GM12891 (cell line): Measurements from ENCODE around the gene CELF3.

Source experiments
- PAX5 ChIP-seq: IDR thresholded peaks from 2 replicates; pipeline ENCODE4 v1.6.1; 2011; ENCODE audit warnings: low read length, moderate library complexity, mild to moderate bottlenecking; ENCODE audit not compliant: insufficient read depth, severe bottlenecking
- POLR2A ChIP-seq: IDR thresholded peaks from 2 replicates; pipeline ENCODE4 v1.6.1; 2011; ENCODE audit warnings: low read depth, low read length, control low read depth
- POLR2AphosphoS5 ChIP-seq: IDR thresholded peaks from 2 replicates; pipeline ENCODE4 v1.6.1; 2011; ENCODE audit warnings: low read depth, low read length, control low read depth
- TAF1 ChIP-seq: IDR thresholded peaks from 2 replicates; pipeline ENCODE4 v1.6.1; 2011; ENCODE audit warnings: low read depth, low read length, control low read depth

DNA sequence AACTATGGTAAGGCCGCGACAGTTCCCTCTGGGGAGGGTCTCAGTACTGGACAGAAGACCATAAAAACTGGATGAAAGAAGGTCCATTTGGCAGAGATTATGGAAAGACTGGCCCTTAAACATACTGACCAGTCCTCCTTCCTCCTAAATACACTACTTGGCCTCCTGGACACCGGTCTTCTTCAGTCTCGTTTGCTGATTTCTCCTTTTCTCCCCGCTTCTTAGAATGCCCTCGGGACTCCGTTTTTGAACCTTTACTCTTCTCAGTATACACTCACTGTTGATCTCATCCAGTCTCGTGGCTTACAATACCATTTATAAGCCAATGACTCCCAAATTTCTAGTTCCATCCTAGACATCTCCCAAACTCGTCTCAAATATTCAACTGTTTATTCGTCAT lies 47.4 kb upstream of the CELF3 start:
- TF ChIP-seq TAF1 (no peak), POLR2A (no peak), POLR2AphosphoS5 (no peak), PAX5 (no peak)
